ENCODE data around the gene ADAP2.
"Not testable (repeated sequence)": the region's sequence is repeated elsewhere in the genome, so short reads cannot be mapped to it uniquely, and the experiment has no call there.

Gene ADAP2, protein sequence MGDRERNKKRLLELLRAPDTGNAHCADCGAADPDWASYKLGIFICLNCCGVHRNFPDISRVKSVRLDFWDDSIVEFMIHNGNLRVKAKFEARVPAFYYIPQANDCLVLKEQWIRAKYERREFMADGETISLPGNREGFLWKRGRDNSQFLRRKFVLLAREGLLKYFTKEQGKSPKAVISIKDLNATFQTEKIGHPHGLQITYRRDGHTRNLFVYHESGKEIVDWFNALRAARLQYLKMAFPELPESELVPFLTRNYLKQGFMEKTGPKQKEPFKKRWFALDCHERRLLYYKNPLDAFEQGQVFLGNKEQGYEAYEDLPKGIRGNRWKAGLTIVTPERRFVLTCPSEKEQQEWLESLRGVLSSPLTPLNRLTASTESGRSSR

DNA sequence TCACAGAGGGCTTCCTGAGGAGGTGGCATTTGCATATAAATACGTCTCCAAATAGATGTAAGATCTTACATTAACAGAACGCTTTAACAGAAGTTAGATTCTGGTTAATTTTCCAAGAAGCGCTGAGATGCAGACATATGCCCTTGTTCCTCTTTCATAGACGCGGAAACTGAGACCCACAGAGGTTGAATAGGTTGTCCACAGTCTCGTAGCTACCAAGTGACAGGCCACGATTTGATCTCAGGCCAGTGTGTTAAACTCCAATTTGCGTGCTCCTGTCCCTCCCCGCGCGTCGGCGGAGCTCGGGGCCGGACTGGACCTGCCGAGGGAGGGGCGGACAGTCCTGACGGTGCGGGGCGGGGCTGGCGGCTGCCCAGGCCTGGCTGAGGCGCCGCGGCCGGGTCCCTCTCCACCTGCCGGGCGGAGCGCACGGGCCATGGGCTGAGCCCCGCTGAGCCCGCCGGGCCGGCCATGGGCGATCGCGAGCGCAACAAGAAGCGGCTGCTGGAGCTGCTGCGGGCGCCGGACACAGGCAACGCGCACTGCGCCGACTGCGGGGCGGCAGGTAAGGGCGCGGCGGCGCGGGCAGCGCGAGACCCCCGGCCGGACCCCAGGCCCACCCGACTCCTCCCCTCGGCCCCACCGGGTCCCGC, at the start of gene ADAP2:
Gene ADAP2 (plus strand): TSS at position 402 of the 653 bp plus-strand sequence. CDS start 70 bp downstream, at position 472.
- peak; percentile 40 for DNase-seq (ENCODE audit: low spot score)

DNA sequence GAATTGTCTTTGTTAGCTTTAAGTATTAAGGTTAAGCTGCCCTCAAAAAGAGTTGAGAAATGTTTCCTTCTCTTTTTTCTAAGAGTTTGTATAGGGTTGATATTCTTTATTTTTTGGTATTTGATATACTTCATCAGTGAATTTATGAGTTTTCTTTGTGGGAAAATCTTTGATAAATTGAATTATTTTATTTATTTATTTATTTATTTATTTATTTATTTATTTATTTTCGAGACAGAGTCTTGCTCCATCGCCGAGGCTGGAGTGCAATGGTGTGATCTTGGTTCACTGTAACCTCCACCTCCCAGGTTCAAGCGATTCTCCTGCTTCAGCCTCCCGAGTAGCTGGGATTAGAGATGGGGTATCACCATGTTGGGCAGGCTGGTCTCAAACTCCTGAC, 35.6 kb upstream of the ADAP2 start:
- no peak for DNase-seq (ENCODE audit: low spot score)

DNA sequence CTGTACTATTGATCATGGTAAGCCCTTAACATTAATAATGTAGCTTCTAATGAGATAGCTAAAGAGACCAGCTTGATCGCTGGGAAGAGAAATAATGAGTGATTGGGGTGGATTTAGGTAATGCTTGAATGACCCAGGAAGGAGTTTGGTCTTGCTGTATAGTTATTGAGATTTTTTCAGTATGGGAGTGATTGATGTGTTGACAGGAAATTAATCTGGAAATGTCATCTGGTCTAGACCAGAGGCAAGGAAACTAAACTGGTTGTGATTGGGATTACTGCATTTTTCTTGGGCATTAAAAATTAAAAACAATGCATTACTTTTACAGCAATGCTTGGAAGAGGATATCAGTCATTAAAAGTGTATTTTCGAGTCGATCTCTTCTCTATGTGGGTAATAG, 27.5 kb upstream of the ADAP2 start:
- DNase-seq (ENCODE audit: low spot score): no peak

DNA sequence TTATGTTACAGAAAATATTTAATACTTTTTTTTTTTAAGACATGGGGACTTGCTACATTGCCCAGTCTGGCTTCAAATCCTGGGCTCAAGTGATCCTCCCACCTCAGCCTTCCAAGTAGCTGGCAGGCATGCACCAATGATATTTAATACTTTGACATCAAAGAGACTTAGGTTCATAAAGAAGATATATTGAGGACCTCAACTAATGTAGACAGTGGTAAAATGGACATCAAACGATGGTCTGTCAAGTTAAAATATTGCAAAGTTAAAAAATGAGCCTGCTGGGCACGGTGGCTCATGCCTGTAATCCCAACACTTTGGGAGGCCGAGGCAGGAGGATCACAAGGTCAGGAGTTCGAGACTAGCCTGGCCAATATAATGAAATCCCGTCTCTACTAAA, 24.4 kb upstream of the ADAP2 start:
- no peak for DNase-seq (ENCODE audit: low spot score)

DNA sequence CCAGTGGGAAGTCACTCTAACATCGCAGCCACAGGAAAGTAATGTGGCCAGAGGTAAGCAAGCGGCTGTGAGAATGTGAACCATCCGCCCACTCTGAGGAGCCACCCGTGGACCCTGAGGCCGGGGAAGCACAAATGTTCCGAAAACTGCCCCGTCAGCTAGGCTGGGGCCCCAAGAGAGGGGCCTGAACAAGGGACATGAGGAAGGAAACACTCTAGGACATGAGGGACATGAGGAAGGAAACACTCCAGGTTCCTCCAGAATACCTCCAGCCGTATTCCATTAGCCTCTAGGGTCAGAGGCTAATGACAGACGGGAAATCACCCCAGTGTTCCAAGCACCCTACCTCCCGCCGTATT, 16.0 kb upstream of the ADAP2 start:
- DNase-seq (ENCODE audit: low spot score): no peak

DNA sequence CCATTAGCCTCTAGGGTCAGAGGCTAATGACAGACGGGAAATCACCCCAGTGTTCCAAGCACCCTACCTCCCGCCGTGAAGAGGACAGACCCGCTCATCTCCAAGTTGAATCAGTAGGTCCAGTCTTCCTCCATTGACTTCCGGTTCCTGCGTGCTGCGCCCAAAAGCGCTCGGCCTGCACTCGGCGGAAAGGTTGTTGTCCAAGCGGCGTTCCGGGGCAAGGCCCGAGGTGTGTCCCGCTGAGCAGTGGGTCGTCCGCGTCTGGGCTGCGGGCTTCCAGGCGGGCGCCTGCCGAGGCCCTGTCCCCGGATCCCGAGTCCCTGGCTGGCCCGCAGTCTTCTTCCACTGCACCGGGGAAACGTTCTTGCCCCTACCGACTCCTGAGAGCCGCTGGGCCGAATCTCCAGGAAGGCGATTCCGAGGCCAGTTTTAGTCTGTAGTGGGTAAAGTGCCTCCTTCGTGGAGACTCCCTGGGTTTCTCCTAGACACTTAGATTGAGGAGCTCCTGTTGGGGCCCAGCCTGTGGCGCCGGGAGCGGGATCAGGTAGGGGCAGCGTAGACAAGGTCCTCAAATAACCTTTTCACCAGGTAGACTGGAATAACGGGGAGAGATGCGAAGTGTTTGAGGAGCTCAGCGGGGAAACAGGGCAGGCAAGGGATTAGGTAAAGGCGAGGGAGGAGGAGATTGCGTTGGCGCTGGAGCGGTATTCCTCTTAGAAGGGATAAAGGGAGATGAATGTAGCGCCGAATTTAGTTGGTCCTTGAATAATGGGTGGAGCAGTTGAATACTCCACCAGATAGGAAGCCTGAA, 15.4 kb upstream of the ADAP2 start, which contains the start of gene TEFM:
Gene TEFM (minus strand): TSS at position 138 of the 811 bp plus-strand sequence. CDS start 40 bp downstream, at position 98.
- DNase-seq (ENCODE audit: low spot score): peak; percentile 82

DNA sequence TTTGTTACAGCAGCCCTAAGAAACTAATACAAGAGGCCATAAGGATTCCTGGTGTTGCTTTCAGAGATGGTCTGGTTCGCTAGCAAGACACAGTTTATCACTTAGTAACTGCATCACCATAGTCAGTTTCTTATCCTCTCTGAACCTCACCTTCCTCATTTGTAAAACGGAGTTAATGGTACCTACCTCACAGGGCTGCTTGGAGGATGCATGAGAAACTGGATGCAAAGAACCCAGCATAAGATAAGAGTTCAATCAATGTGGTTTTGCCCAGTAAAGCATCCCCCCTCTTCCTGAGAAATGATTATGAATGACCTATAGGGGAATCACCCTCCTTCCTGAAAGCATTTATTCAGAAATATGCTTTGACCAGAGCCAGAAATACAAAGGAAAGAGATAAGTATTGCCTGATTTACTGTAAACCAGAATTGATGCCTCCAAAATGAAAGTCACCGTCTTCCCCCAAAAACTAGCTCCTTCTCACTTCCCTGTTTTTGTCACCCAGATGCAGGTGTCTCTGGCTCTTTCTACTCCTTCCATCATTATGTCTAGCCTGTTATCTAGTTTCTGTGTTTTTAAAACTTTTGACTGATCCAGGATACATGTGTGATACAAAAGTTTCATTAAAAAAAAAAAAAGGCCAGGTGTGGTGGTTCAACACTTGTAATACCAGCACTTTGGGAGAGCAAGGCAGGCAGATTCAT, 12.9 kb upstream of the ADAP2 start:
- no peak for DNase-seq (ENCODE audit: low spot score)

DNA sequence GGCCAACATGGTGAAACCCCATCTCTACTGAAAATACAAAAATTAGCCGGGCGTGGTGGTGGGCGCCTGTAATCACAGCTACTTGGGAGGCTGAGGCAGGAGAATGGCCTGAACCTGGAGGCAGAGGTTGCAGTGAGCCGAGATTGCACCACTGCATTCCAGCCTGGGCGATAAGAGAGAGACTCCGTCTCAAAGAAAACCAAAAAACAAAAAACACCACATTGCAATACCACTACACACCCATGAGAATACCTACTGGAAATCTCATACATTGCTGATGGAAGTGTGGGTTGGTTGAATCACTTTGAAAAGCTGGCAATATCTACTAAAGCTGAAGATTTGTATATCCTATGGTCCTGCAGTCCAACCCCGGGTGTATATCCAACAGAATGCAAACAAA, 11.6 kb upstream of the ADAP2 start:
- not testable (repeated sequence) for DNase-seq (ENCODE audit: low spot score)

DNA sequence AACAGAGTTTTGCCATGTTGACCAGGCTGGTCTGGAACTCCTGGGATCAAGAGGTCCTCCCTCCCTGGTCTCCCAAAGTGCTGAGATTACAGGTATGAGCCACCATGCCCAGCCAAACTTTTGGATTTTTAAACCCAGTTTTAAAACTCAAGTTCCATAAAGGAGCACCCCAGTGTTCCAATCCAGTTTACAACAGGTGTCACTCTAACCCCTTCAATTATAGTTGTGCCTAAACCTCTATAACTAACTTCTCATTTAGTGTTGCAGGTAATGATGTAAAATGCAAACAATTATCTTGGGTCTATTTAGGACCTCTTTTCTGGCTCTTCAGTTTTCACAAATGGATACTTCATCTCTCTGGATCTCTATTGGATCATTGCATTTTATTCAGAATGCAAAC, 7.8 kb upstream of the ADAP2 start:
- DNase-seq (ENCODE audit: low spot score): no peak

DNA sequence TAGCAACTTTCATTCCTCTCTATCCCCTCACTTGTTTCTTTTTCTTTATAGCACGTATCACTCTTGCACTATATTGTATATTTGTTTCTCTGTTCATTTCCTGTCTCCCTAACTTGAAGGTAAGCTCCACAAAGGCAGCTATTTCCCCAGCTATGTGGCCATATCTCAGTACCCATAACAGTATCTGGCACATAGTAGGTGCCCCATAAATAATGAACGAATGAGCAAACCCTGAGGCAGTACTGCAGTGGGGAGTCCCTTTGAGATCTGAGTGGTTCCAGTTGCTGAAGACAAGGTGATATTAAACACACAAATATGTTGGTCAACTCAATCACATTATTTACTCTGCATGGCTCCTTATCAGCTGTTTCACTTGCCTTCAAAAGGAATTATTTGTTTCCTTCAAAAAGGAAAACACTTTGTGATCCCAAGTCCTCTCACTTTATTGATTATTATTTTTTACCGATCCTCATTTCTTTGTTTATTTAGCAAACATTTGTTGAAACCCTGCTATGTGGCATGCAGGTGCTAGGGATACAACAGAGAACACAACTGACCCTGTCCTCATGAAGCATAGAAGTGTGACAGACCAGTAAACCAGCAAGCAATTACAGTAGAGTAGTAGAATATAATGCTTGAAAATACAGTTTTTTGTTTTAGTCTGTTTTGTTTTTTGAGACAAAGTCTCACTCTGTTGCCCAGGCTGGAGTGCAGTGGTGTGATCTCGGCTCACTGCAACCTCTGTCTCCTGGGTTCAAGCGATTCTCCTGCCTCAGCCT, 5.7 kb upstream of the ADAP2 start:
- DNase-seq (ENCODE audit: low spot score): no peak

DNA sequence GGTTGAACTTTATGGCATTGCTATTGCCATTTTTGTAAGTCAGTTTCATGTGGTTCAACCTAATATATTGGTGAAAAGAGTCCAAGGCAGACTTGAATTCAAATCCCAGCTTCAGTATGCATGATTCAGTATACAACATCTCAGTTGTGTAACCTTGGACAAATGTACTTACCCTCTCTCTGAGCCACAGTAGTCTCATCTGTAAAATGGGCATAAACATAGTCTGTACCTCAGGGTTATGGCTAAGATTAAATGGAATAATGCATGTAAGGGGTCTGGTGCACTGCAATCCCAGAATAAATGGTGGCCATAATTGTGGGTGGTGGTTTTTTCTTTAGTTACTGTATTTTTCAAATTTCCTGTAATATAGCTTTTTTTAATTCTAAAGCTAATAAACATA, 4.7 kb upstream of the ADAP2 start:
- no peak for DNase-seq (ENCODE audit: low spot score)

DNA sequence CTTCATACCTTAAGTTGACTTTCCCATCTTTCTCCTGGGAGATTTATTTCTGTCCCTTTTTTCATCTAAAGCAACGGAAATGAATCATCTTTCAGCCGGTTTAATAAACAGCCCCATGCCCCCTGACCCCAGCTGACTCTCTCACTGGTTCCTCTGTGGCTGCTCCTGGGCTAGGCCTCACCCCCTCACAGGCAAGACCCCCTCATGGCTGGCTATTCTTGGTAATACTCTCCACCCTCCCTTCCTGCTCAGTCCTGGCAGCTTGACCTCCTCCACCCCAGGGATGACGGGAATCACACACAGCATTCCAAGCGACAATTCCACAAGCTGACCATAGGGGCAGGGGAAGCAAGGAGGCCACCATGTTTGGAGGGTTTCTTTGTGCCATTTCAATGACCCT, 1.5 kb upstream of the ADAP2 start:
- DNase-seq (ENCODE audit: low spot score): no peak

DNA sequence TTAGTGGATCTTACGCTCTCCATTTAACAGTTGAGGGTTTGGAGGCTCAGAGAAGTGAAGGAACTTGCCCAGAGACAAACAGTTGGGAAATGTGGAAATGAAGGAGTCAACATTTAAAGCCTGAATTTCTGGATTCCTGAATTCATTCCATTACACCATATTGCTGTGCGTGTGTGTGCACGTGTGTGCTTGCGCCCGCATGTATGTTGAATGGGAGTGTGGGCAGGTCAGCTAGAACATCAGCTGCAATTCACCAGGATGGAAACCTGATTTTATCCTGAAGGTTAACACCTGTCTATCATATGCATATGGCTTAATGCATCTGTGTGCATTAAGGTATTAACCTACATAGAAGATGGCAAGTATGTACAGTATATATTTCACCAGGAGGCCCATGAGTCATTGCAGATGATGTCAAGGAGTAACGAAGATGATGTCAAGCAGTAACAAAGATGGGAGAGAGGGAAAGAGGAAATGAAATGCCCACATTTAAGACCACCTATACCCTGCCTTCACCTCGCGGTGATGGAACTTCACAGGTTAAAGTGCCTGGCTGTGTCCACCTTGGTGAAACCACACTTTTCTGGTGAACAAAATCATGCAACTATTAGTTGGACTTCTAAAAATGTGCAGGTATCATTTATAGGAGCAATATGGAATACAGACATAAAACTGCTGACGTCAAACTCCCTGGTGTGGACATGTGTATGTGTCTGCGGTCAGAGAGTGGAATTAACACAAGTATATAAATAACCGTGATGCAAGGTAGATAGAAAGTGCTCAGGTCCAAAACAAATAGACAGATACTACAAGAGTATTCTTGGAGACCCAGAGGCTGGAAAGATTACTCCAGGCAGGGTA, 832 bp upstream of the ADAP2 start:
- DNase-seq (ENCODE audit: low spot score): no peak

DNA sequence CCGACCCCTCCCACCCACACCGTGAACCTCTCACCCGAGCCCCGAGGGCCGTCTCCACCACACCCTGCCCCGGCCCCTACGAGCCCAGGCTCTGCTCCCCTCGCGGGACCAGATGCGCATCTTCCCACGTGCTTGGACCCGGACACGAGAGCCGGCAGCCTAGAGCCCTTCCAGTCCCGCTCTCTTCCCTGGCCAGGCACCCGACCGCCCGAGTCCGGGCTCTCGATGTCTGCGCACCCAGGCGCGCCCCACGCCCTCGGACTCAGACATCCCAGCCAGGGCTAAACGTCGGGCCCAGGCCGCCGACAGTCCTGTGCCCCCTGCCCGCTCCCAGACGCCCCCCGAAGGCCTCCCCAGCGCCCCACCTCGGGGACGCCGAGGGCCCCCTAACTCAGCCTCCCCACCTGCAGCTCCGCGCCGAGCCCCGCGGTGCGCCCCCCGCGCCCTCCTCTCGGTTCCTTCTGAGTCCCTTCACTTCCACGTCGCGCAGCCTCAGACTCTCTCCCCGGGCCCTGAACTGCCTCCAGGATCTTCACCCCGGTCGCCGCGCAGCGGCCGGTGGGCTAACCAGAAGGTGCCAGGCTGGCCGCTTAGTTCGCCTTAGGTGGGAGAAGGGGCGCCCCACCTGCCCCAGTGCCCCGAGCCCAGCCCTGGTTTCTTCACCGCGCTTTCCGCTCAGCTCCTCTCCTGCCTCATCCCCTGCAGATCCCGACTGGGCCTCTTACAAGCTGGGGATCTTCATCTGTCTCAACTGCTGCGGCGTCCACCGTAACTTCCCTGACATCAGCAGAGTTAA, 688 bp downstream of the ADAP2 start:
- no peak for DNase-seq (ENCODE audit: low spot score)

DNA sequence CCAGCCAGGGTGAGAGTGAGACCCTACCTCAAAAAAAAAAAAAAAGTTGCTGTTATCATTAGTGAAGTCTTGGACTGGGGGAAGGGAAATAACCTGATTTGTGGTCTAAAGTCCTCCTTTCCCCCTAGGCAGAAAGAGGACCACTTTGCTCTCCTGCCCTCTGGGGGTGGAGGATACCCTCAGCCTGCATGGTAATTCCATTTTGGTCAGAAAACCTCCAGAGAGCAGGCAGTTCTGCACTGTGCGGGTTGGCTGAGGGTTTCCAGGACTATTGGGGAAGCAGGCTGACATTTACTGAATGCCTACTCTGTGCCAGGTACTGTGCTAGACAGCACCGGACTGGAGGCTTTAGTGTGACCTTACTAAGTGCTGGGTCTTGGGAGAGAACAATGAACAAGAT, 2.6 kb downstream of the ADAP2 start:
- no peak for DNase-seq (ENCODE audit: low spot score)

DNA sequence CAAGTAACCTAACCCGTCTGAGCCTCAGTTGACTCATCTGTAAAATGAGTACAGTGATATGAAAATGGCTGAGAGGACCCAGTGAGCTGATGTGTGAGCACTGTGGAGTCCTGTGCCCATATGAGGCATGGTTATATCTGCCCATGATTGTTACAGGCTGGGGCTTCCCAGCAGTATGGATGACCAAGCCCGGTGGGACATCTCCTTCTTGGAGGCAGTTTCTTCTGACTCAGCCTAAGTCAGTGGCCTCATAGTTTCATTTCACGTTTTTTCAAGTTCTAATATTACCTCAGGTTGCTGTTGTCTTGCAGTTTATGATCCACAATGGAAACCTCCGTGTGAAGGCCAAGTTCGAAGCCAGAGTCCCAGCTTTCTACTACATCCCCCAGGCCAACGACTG, 4.8 kb downstream of the ADAP2 start:
- DNase-seq (ENCODE audit: low spot score): no peak

DNA sequence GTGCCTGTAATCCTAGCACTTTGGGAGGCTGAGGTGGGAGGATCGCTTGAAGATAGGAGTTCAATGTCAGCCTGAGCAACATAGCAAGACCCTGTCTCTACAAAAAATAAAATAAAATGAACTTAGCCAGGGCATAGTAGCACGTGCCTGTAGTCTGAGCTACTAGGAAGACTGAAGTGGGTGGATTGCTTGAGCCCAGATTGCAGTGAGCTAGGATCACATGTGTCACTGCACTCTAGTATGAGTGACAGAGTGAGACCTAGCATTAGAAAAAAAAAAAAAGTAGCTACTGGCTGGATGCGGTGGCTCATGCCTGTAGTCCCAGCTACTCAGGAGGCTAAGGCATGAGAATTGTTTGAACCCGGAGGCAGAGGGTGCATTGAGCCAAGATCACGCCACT, 6.0 kb downstream of the ADAP2 start:
- no peak for DNase-seq (ENCODE audit: low spot score)

DNA sequence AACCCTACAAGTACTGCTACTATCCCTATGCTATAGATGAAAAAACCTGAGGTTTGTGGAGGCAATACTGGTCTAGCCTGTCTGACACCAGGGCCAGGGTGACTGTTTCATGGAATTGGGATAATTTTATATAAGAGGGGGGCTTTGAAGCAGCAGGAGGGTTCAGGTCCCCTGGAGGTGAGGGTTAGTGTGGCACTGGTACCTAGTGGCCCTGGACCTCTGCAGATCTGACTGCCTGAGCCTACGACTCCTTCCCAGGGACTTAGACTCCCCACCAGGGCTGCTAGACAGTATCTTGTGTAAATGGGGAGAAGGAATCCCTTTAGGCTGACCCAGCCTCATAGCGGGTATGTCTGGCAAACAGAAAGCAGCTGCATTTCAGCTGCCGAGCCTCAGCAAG, 6.8 kb downstream of the ADAP2 start:
- DNase-seq (ENCODE audit: low spot score): no peak

DNA sequence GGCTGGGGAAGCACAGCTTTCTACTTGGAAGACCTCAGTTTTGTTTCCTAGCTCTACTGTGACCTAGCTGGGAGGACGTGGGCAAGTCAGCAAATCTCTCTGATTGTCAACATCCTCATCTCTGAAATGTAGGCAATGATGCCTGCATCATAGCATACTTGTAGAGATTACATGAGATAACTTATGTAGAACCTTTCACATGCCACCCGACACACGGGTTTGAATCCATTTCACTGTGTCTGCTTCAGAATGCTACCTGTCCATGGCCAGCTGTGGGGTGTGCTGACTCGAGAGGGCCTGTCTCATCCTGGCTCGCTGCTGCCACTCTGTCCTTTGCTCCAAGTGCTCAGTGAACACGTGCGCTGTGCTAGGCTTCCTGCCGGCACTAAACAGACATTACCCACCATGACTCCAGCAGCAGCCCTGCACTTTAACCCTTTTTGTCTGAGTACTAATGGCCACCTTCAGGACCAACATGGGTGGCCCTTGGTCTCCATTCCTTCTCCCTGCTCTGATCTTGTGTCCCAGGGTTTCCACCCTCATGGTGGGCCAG, 7.4 kb downstream of the ADAP2 start:
- no peak for DNase-seq (ENCODE audit: low spot score)
